Stromal cell of bone marrow (primary cell): ENCODE measurements around the gene CCDC88B.

Source experiments
- DNase-seq: peaks from one replicate; pipeline ENCODE4 v3.0.0-alpha.2; 2012; ENCODE audit warnings: low read depth

CCDC88B gene

GRCh38 chr11:64382586-64382985 lies 42.6 kb downstream of the CCDC88B start:
- no peak for DNase-seq

- DNase-seq: no peak
These were observed 43.6 kb downstream of the CCDC88B start for GRCh38 chr11:64383580-64383979.

- no peak for DNase-seq
These were observed 44.2 kb downstream of the CCDC88B start for GRCh38 chr11:64384028-64384737.

GRCh38 chr11:64384981-64385944 lies 45.3 kb downstream of the CCDC88B start:
- no peak for DNase-seq

GRCh38 chr11:64385945-64386704 lies 46.1 kb downstream of the CCDC88B start:
- no peak for DNase-seq

- DNase-seq: no peak
These were observed 47.9 kb downstream of the CCDC88B start for GRCh38 chr11:64387916-64388315.

GRCh38 chr11:64388894-64389293 lies 48.9 kb downstream of the CCDC88B start:
- DNase-seq: no peak

GRCh38 chr11:64389851-64390250 lies 49.8 kb downstream of the CCDC88B start:
- no peak for DNase-seq

GRCh38 chr11:64390558-64390957 lies 50.6 kb downstream of the CCDC88B start:
- no peak for DNase-seq

GRCh38 chr11:64391839-64392238 lies 51.8 kb downstream of the CCDC88B start:
- no peak for DNase-seq

GRCh38 chr11:64395545-64396078 lies 55.6 kb downstream of the CCDC88B start:
- DNase-seq: no peak

GRCh38 chr11:64396079-64396591 lies 56.1 kb downstream of the CCDC88B start:
- no peak for DNase-seq

- peak; percentile 14 for DNase-seq
These were observed 60.1 kb downstream of the CCDC88B start for GRCh38 chr11:64400102-64400501.

GRCh38 chr11:64400667-64401066 lies 60.7 kb downstream of the CCDC88B start:
- DNase-seq: no peak

- DNase-seq: no peak
These were observed 61.8 kb downstream of the CCDC88B start for GRCh38 chr11:64401775-64402174.

GRCh38 chr11:64403106-64403505 lies 63.1 kb downstream of the CCDC88B start:
- DNase-seq: no peak

GRCh38 chr11:64406221-64406946 lies 66.4 kb downstream of the CCDC88B start:
- DNase-seq: no peak
